NCI-H524 (cell line): ENCODE results near the gene FAM111A.

Source experiments
- DNase-seq, 2 experiments: peaks; one replicate each; lab custom pipeline; 2025; lab: John Stamatoyannopoulos, UW

Gene FAM111A

GRCh38 chr11:59200423-59200746 is 57.7 kb downstream of the FAM111A start:
- DNase-seq: no peak

DNA sequence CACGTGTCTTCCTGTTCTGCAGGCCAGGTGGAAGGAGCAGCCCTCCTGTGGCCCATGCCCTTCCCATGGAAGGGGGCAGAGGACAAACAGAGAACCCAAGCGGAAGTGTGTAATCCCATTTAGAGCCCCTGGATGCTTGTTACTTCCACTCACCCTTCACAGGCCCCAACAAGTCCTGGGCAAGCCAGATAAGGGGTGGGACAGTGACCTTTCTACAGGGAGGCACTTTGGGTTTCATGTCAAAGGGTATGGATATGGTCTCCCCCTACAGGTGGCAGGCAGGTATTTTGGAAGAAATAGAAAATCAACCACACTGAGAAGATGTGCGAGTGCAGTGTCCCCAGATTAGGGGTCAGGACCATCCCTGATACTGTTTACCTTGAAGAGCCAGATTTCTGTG is 58.7 kb downstream of the FAM111A start:
- no peak for DNase-seq
